KOPT-K1 (cell line): Measurements from ENCODE around the gene MT1F.

Experiments used
- H3K27ac ChIP-seq: fragments of 200-600 bp; sonication (generic); 2 replicates; pipeline ENCODE4 v1.5.1; 2016; ENCODE audit warnings: antibody characterized with exemption, mild to moderate bottlenecking, low read depth, low read length; ENCODE audit not compliant: poor library complexity, severe bottlenecking
- H3K36me3 ChIP-seq: fragments of 200-600 bp; sonication (generic); 2 replicates; pipeline ENCODE4 v1.5.1; 2017; ENCODE audit warnings: antibody characterized with exemption, mild to moderate bottlenecking, low read length, moderate library complexity; ENCODE audit not compliant: insufficient read depth
- H3K9me3 ChIP-seq: fragments of 200-600 bp; sonication (generic); 2 replicates; pipeline ENCODE4 v1.5.1; 2017; ENCODE audit warnings: antibody characterized with exemption, low read length, mild to moderate bottlenecking; ENCODE audit not compliant: insufficient read depth, poor library complexity, severe bottlenecking

MT1F gene

DNA sequence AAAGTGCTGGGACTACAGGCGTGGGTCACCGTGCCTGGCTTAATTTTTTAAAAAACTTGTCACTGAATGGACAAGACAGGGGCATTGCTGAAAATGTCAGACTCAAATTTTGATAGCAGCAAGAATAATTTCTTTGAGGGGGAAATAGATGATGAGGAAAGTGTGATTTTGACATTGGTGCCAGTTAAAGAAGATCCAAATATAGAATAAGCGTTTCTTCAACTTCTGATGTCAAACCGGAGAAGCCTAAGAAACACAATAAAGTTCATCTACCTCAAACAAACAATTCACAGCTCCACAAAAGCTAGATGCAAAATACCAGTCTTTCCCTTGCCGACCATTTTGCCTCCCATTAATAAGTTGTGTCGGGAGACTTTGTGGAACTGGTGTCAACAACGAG lies 29.0 kb downstream of the MT1F start:
- Histone ChIP-seq H3K27ac (no peak overlapping the region), H3K9me3 (peaks cover 10% of the 10 kb centered on the region), H3K36me3 (no peaks in the 10 kb centered on the region)

DNA sequence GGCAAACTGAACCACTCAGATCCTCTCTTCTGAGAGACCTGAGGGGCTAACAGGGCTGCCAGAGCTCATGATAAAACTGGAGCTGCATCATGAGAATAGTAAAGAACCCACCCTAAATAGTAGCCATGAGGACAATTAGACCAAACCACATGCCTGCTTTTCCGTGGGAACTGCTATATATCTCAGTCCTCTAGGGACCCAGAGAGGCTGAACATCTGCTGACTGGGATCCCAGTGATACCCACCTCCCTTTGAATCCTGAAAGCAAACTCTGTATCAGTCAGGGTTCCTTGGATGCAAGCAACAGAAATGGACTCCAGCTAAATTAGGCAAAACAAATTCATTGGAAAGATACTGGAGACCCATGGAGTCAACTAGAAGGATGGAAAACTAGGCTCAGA lies 31.0 kb downstream of the MT1F start:
- Histone ChIP-seq H3K36me3 (no peaks in the 10 kb centered on the region), H3K9me3 (peaks cover 10% of the 10 kb centered on the region), H3K27ac (no peak overlapping the region)

- Histone ChIP-seq H3K9me3 (peaks cover 10% of the 10 kb centered on the region), H3K27ac (no peak overlapping the region), H3K36me3 (no peaks in the 10 kb centered on the region)
These were observed 31.4 kb downstream of the MT1F start for GRCh38 chr16:56689171-56689570.

GRCh38 chr16:56690420-56691122 lies 32.8 kb downstream of the MT1F start:
- peaks cover 10% of the 10 kb centered on the region for H3K9me3 ChIP-seq
- no peaks in the 10 kb centered on the region for H3K36me3 ChIP-seq
- no peak overlapping the region for H3K27ac ChIP-seq

DNA sequence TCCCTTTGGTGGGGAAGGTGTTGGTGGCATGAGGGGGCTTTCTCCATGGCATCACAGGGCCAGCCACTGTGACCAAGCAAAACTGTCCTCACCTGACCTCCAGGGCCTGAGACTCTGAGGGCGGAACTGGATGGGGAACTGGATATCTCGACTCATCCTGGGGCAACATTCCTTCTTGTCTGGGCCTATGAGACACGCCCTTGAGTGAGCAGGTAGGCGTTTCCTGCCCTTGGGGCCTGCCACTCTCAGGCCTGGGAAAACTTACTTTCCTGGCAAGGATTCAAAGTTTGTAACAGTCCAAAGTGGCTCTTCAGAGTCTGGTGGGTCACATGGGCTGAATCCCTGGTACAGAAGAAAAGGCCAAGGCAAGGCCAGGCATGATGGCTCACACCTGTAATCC lies 34.1 kb downstream of the MT1F start:
- Histone ChIP-seq H3K36me3 (no peaks in the 10 kb centered on the region), H3K9me3 (peaks cover 3% of the 10 kb centered on the region), H3K27ac (no peak overlapping the region)

DNA sequence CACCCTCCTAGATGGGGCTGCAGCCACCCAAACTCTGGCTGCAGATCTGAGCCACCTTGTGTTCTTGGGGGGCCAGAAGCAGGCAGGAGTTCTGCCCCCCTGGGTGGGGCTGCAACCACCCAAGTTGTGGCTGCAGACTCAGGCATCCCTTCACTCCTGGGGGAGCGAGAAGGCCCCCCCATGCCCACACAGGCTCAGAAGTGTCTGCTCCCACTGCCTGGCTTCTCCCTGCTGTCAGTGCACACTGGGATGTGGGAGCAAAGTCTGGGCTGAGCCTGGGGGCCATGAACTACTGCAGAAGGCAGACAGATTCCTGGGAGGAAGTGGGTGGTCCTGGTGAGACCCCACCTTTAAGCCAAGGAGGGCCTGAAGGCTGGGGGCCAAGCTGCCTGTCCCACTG lies 37.5 kb downstream of the MT1F start:
- Histone ChIP-seq H3K9me3 (no peaks in the 10 kb centered on the region), H3K36me3 (no peaks in the 10 kb centered on the region), H3K27ac (no peak overlapping the region)

DNA sequence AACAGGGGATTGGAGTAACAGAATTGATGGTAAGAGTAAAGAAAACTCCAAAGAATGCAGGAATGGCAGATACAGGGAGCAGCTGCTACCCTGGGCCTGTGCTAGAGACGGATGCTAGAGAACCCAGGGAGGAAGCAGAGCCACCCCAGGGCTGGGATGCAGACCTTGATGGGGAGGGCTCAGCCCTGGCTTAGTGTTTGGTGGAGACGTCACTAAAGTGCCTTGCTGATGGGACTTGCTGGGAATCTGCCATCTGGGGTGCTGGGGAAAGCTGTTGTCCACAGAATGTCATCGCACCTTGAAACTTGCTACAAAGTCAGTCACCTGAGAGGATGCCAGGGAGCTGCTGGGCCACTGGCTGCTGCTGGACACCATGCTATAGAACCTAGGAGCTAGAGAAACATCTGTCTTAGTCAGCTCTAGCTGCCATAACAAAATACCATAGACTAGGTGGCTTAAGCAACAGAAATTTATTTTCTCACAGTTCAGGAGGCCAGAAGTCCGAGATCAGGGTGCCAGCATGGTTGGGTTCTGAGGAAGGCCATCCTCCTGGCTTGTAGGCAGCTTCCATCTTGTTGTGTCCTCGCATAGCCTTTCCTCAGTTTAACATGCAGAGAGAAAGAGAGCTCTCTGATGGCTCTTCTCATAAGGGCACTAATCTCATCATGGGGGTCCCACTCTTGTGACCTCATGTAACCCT lies 39.8 kb downstream of the MT1F start:
- Histone ChIP-seq H3K36me3 (no peaks in the 10 kb centered on the region), H3K27ac (no peak overlapping the region), H3K9me3 (no peaks in the 10 kb centered on the region)

DNA sequence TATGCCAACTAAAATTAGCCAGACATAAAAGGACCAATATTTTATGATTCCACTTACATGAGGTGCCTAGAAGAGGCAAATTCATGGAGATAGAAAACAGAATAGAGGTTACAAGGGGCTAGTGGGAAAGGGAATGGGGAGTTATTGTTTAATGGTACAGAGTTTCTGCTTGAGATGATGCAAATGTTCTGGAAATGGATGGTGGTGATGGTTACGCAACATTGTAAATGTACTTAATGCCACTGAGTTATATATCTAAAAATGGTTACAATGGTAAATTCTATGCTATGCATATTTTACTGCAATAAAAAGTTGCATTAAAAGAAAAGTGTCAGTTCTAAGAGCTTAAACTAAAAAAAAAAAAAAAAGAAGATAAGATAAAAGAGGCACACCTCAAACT lies 42.4 kb downstream of the MT1F start:
- Histone ChIP-seq H3K36me3 (no peaks in the 10 kb centered on the region), H3K27ac (no peak overlapping the region), H3K9me3 (no peaks in the 10 kb centered on the region)

DNA sequence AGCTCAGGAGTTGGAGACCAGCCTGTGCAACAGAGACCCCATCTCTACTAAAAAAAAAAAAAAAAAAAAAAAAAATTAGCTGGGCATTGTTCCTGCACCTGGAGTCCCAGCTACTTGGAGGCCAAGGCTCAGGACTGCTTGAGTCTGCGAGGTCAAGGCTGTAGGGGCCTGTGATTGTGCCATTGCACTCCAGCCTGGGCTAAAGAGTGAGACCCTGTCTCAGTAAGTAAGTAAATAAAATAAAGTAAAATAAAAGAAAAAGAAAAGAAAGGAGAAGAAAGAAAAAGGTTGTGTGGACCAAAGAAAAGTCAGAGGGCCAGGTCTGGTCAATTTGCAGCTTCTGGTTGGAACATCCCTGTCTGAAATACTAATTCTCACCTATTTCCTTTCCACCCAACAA lies 42.9 kb downstream of the MT1F start:
- H3K36me3 ChIP-seq = no peaks in the 10 kb centered on the region
- no peaks in the 10 kb centered on the region for H3K9me3 ChIP-seq
- H3K27ac ChIP-seq = no peak overlapping the region

- Histone ChIP-seq H3K27ac (no peak overlapping the region), H3K9me3 (no peaks in the 10 kb centered on the region), H3K36me3 (no peaks in the 10 kb centered on the region)
These were observed 43.8 kb downstream of the MT1F start for GRCh38 chr16:56701534-56701933.

- Histone ChIP-seq H3K9me3 (no peaks in the 10 kb centered on the region), H3K27ac (no peak overlapping the region), H3K36me3 (no peaks in the 10 kb centered on the region)
These were observed 45.1 kb downstream of the MT1F start for GRCh38 chr16:56702836-56703235.
